Progenitor cell of endocrine pancreas (in vitro differentiated cells): ENCODE measurements around the gene GNG4. TPM values are rescaled to one million over a fixed set of nuclear protein-coding genes. Genes with fewer than 3 reads are reported as not detected.

Experiments
- DNase-seq: peaks from one replicate; pipeline ENCODE4 v3.0.0; 2021; ENCODE audit warnings: low spot score; ENCODE audit not compliant: unreplicated experiment
- H3K27ac Mint-ChIP-seq: 2 replicates; pipeline ENCODE4 v1.8.0; 2021; ENCODE audit warnings: mild to moderate bottlenecking, moderate library complexity, mixed read lengths
- H3K27me3 Mint-ChIP-seq: 2 replicates; pipeline ENCODE4 v1.8.0; 2021; ENCODE audit warnings: mixed read lengths
- H3K36me3 Mint-ChIP-seq: 2 replicates; pipeline ENCODE4 v1.8.0; 2022; ENCODE audit warnings: mixed read lengths; ENCODE audit not compliant: insufficient read depth
- H3K4me1 Mint-ChIP-seq: 2 replicates; pipeline ENCODE4 v1.8.0; 2021; ENCODE audit warnings: low read depth, mixed read lengths
- H3K4me3 Mint-ChIP-seq: 2 replicates; pipeline ENCODE4 v1.8.0; 2021; ENCODE audit warnings: low read depth, mild to moderate bottlenecking, moderate library complexity, mixed read lengths
- H3K9me3 Mint-ChIP-seq: 2 replicates; pipeline ENCODE4 v1.8.0; 2021; ENCODE audit warnings: low read depth, mixed read lengths
- CTCF ChIP-seq: fragments of 200-600 bp; sonication (generic); IDR thresholded peaks from one replicate; pipeline ENCODE4 v1.5.0; 2021; ENCODE audit warnings: antibody characterized with exemption, mild to moderate bottlenecking; ENCODE audit not compliant: unreplicated experiment
- total RNA-seq: library from RNA; stranded (reverse); gene quantifications from 2 replicates; pipeline ENCODE4 v1.2.1, GENCODE V29; 2021

The GNG4 gene
- total RNA-seq, 1 donor from 2014 or later: 26.7 TPM

- Mint-ChIP-seq H3K4me3 (no peak overlapping the region), H3K36me3 (no peaks in the 10 kb centered on the region), H3K9me3 (no peaks in the 10 kb centered on the region), H3K27me3 (no peaks in the 10 kb centered on the region), H3K27ac (no peak overlapping the region), H3K4me1 (peaks cover 6% of the 10 kb centered on the region)
- TF ChIP-seq CTCF: no peak
- no peak for DNase-seq
These were observed 32.6 kb upstream of the GNG4 start for GRCh38 chr1:235682216-235682615.

- H3K36me3 Mint-ChIP-seq: peaks cover 15% of the 10 kb centered on the region
- H3K27ac Mint-ChIP-seq: no peak overlapping the region
- TF ChIP-seq CTCF: no peak
- DNase-seq: no peak
- H3K4me3 Mint-ChIP-seq: no peak overlapping the region
- peaks cover 6% of the 10 kb centered on the region for H3K4me1 Mint-ChIP-seq
- peaks cover 12% of the 10 kb centered on the region for H3K9me3 Mint-ChIP-seq
- H3K27me3 Mint-ChIP-seq: no peaks in the 10 kb centered on the region
These were observed 30.1 kb upstream of the GNG4 start for GRCh38 chr1:235679644-235680043.

GRCh38 chr1:235679005-235679404, 29.4 kb upstream of the GNG4 start:
- no peak overlapping the region for H3K27ac Mint-ChIP-seq
- H3K36me3 Mint-ChIP-seq: peaks cover 17% of the 10 kb centered on the region
- DNase-seq: no peak
- TF ChIP-seq CTCF: no peak
- no peak overlapping the region for H3K4me3 Mint-ChIP-seq
- no peaks in the 10 kb centered on the region for H3K27me3 Mint-ChIP-seq
- H3K9me3 Mint-ChIP-seq: peaks cover 14% of the 10 kb centered on the region
- peaks cover 5% of the 10 kb centered on the region for H3K4me1 Mint-ChIP-seq

GRCh38 chr1:235675152-235675890, 25.7 kb upstream of the GNG4 start:
- no peak for DNase-seq
- peaks cover 39% of the 10 kb centered on the region for H3K9me3 Mint-ChIP-seq
- no peak overlapping the region for H3K4me3 Mint-ChIP-seq
- H3K27me3 Mint-ChIP-seq: no peaks in the 10 kb centered on the region
- peaks cover 39% of the 10 kb centered on the region for H3K36me3 Mint-ChIP-seq
- peak overlapping the region; percentile 3 for H3K27ac Mint-ChIP-seq
- no peak for TF ChIP-seq CTCF
- H3K4me1 Mint-ChIP-seq: peaks cover 2% of the 10 kb centered on the region

GRCh38 chr1:235673981-235674380, 24.4 kb upstream of the GNG4 start:
- TF ChIP-seq CTCF: no peak
- H3K27ac Mint-ChIP-seq: no peak overlapping the region
- no peak for DNase-seq
- H3K4me1 Mint-ChIP-seq: no peaks in the 10 kb centered on the region
- peaks cover 46% of the 10 kb centered on the region for H3K9me3 Mint-ChIP-seq
- H3K27me3 Mint-ChIP-seq: no peaks in the 10 kb centered on the region
- no peak overlapping the region for H3K4me3 Mint-ChIP-seq
- peaks cover 46% of the 10 kb centered on the region for H3K36me3 Mint-ChIP-seq
